Thymus (tissue), 14 donors: ENCODE data around the gene PTPDC1. TPM values are rescaled to one million over a fixed set of nuclear protein-coding genes. Genes with fewer than 3 reads are reported as not detected.

ENCODE experiments used
- DNase-seq, 9 donors: peaks; one replicate each; pipeline ENCODE4 v3.0.0-alpha.2; 2013; ENCODE audit warnings: low spot score in 9 of 9, low read depth in 6 of 9, missing footprints in 1 of 9
- H3K27ac ChIP-seq, 2 donors: one replicate each; pipeline ENCODE4 v1.5.1; 2013; ENCODE audit warnings: control low read depth in 1 of 2, low read depth in 1 of 2, low read length in 1 of 2, mild to moderate bottlenecking in 1 of 2, moderate library complexity in 1 of 2
- H3K27me3 ChIP-seq, 2 donors: one replicate each; pipeline ENCODE4 v1.5.1; 2013; ENCODE audit warnings: low read length in 1 of 2; ENCODE audit not compliant: control insufficient read depth in 2 of 2, insufficient read depth in 1 of 2
- H3K36me3 ChIP-seq, 2 donors: one replicate each; pipeline ENCODE4 v1.5.1; 2013; ENCODE audit warnings: low read length in 1 of 2, mild to moderate bottlenecking in 1 of 2, moderate library complexity in 1 of 2; ENCODE audit not compliant: control insufficient read depth in 2 of 2, insufficient read depth in 2 of 2
- H3K4me1 ChIP-seq, 2 donors: one replicate each; pipeline ENCODE4 v1.5.1; 2013; ENCODE audit warnings: low read length in 2 of 2; ENCODE audit not compliant: control insufficient read depth in 2 of 2, insufficient read depth in 2 of 2
- H3K4me3 ChIP-seq, 2 donors: one replicate each; pipeline ENCODE4 v1.5.1; 2013; ENCODE audit warnings: low read length in 2 of 2, control low read depth in 1 of 2, mild to moderate bottlenecking in 1 of 2
- H3K9me3 ChIP-seq, 2 donors: one replicate each; pipeline ENCODE4 v1.5.1; 2013; ENCODE audit warnings: low read length in 1 of 2, mild to moderate bottlenecking in 1 of 2; ENCODE audit not compliant: control insufficient read depth in 2 of 2, insufficient read depth in 1 of 2
- WGBS: extraction: QIAGEN DNeasy Blood & Tissue Kit; methylation state at CpG from one replicate; pipeline ENCODE4 v1.1.7; 2013; 5-methylcytosine and 5-hydroxymethylcytosine counted together
- long read RNA-seq, 10 donors: transcript quantifications; one replicate each; lab custom pipeline, GENCODE V29; 2026
- polyA plus RNA-seq: library from polyadenylated mRNA; stranded (reverse); fragments of 200-250 nt; gene quantifications from one replicate; pipeline ENCODE4 v1.2.3, GENCODE V29; 2013
- total RNA-seq: library from RNA; stranded (reverse); fragments of 120-200 nt; gene quantifications from one replicate; pipeline ENCODE4 v1.2.4, GENCODE V29; 2013
- donor health status: healthy.

Gene PTPDC1, protein sequence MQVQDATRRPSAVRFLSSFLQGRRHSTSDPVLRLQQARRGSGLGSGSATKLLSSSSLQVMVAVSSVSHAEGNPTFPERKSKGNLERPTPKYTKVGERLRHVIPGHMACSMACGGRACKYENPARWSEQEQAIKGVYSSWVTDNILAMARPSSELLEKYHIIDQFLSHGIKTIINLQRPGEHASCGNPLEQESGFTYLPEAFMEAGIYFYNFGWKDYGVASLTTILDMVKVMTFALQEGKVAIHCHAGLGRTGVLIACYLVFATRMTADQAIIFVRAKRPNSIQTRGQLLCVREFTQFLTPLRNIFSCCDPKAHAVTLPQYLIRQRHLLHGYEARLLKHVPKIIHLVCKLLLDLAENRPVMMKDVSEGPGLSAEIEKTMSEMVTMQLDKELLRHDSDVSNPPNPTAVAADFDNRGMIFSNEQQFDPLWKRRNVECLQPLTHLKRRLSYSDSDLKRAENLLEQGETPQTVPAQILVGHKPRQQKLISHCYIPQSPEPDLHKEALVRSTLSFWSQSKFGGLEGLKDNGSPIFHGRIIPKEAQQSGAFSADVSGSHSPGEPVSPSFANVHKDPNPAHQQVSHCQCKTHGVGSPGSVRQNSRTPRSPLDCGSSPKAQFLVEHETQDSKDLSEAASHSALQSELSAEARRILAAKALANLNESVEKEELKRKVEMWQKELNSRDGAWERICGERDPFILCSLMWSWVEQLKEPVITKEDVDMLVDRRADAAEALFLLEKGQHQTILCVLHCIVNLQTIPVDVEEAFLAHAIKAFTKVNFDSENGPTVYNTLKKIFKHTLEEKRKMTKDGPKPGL
- total RNA-seq (4.0 TPM), polyA plus RNA-seq (3.9 TPM)
- long read RNA-seq, donor 1 = 0 reads
- long read RNA-seq, donor 2 = 0 reads
- long read RNA-seq, donor 3, full-length matches to known transcripts = 1 of 1 reads
- long read RNA-seq, donor 3, partial matches to known transcripts = 0 of 1 reads
- long read RNA-seq, donor 3, other reads (novel, unspliced or antisense) = 0 of 1 reads
- long read RNA-seq, donor 4 = 0 reads
- long read RNA-seq, donor 5, partial matches to known transcripts = 0 of 1 reads
- long read RNA-seq, donor 5, other reads (novel, unspliced or antisense) = 0 of 1 reads
- long read RNA-seq, donor 6, full-length matches to known transcripts = 1 of 1 reads
- long read RNA-seq, donor 6, partial matches to known transcripts = 0 of 1 reads
- long read RNA-seq, donor 6, other reads (novel, unspliced or antisense) = 0 of 1 reads
- long read RNA-seq, donor 7, partial matches to known transcripts = 0 of 1 reads
- long read RNA-seq, donor 7, other reads (novel, unspliced or antisense) = 0 of 1 reads
- long read RNA-seq, donor 8 = 0 reads
- long read RNA-seq, donor 9 = 0 reads
- long read RNA-seq, donor 10, partial matches to known transcripts = 0 of 1 reads
- long read RNA-seq, donor 10, other reads (novel, unspliced or antisense) = 0 of 1 reads

DNA sequence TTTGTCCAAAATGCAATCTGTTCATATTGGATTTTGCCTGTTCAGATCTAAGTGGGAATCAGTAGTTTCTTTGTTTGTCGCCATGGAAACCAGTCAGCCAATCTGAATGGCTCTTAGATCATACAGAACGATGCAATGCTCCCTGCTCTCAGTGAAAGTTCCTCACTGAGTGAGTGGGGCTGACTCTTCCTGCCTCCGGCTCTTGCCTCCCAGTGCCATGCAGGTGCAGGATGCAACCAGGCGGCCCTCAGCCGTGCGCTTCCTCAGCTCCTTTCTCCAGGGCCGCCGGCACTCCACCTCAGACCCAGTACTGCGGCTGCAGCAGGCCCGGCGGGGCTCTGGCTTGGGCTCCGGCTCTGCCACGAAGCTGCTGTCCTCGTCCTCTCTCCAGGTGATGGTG, at the start of gene PTPDC1:
Gene PTPDC1 (plus strand): TSS at position 151 of the 400 bp plus-strand sequence. CDS start 67 bp downstream, at position 218.
- no peaks in the 10 kb centered on the region for H3K27me3 ChIP-seq
- no peaks in the 10 kb centered on the region for H3K9me3 ChIP-seq
- no peak within 1 kb of the TSS for H3K4me3 ChIP-seq
- H3K36me3 ChIP-seq = no peaks in the 10 kb centered on the region
- 96% methylated on average over 14 of the region's 14 CpGs for WGBS
- H3K4me1 ChIP-seq = no peaks in the 10 kb centered on the region
- DNase-seq = peak in 2 of 9 donors; percentile 0 to 13
- no peak within 1 kb of the TSS for H3K27ac ChIP-seq

DNA sequence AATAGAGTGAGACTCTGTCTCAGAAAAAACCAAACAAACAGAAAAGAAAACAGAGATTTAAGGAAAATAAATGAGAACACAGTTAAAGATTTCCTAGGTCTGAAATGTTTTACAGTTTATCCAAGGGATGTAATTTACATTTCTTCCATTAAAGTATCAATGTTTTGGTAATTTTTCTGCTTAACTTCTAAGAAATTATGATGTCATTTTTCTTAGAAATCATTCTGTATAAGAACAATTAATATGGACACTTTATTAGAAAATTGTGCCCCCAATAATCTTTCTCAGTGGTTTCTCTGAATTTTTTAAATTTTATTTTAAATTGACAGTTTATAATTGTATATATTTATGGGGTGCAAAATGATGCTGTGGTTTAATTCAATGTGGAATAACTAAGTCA, 49.8 kb upstream of the PTPDC1 start:
- peaks cover 5% of the 10 kb centered on the region in 2 donors for H3K27me3 ChIP-seq
- H3K9me3 ChIP-seq = no peaks in the 10 kb centered on the region
- no peak for DNase-seq
- no peak overlapping the region for H3K27ac ChIP-seq
- peaks cover 6 to 7% of the 10 kb centered on the region in 2 donors for H3K4me1 ChIP-seq
- no peaks in the 10 kb centered on the region for H3K36me3 ChIP-seq
- H3K4me3 ChIP-seq = no peak overlapping the region

DNA sequence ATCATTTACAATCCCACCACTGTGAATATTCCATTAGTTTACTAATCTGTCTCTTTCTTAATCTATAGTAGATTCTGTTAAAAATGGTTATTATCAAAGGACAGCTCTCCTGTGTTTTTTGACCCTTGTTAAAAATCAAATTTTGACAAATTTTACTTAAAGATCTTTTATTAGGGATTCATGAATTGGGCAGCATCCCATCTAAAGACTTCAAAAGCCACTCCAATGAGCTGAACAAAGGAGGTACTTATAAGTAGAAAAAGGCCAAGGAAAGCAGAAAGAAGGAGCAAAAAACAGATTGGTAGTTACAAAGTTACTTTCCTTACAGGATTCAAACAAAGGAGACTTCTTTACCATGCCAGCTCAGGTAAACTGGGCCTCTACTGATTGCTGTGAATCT, 44.5 kb upstream of the PTPDC1 start:
- Histone ChIP-seq H3K27me3 (no peaks in the 10 kb centered on the region), H3K9me3 (no peaks in the 10 kb centered on the region), H3K27ac (no peak overlapping the region), H3K4me1 (no peaks in the 10 kb centered on the region), H3K4me3 (no peak overlapping the region), H3K36me3 (no peaks in the 10 kb centered on the region)
- no peak for DNase-seq

DNA sequence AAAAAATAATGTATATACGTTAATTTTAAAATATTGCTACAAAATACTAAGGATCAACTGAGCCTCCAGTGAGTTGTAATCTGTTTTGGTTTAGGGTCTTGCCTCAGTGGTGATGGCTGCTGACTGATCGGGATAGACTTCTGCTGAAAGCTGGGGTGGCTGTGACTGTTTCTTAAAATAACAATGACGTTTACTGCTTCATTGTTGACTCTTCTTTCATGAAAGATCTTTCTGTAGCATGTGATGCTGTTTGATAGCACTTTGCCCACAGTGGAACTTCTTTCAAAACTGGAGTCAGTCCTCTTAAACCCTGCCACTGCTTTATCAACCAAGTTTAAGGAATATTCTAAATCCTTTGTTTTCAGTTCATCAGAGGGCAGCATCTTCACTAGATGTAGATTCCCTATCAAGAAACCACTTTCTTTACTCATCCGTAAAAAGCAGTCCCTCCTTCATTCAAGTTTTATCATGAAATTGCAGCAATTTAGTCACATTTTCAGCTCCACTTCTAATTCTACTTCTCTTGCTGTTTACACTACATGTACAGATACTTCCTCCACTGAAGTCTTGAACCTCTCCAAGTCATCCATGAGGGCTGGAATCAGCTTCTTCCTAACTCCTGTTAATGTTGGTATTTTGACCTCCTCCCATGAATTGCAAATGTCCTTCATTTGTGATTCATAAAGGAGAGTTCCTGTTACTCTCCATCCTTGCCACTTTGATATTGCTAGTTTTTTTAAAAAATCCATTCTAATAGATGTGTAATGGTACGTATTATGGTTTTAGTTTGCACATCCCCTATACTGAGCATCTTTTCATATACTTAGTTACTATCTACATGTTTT, 41.5 kb upstream of the PTPDC1 start:
- 87% methylated on average over 5 of the region's 5 CpGs for WGBS
- H3K27ac ChIP-seq = no peak overlapping the region
- no peak overlapping the region for H3K4me3 ChIP-seq
- no peaks in the 10 kb centered on the region for H3K9me3 ChIP-seq
- DNase-seq = no peak
- H3K4me1 ChIP-seq = no peaks in the 10 kb centered on the region
- H3K36me3 ChIP-seq = no peaks in the 10 kb centered on the region
- no peaks in the 10 kb centered on the region for H3K27me3 ChIP-seq

DNA sequence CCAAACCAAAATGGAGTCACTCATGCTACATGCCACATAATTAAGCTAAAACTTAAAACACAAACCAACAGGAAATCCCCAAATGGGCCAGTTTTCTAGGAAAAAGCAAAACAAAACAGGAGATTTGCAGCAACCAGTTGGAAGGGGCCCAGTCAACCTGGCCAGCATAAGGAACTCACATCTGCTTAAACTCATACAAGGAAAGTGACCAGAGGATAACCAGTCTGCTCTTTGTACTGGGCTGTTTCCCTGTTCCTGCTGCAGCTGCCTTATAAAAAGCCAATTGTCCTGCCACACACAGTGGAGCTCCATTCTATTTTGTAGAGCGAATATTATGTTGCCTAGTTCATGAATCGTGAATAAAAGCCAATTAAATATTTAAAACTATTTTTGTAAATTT, 29.5 kb upstream of the PTPDC1 start:
- Histone ChIP-seq H3K36me3 (no peaks in the 10 kb centered on the region), H3K27me3 (no peaks in the 10 kb centered on the region)
- no peak for DNase-seq

DNA sequence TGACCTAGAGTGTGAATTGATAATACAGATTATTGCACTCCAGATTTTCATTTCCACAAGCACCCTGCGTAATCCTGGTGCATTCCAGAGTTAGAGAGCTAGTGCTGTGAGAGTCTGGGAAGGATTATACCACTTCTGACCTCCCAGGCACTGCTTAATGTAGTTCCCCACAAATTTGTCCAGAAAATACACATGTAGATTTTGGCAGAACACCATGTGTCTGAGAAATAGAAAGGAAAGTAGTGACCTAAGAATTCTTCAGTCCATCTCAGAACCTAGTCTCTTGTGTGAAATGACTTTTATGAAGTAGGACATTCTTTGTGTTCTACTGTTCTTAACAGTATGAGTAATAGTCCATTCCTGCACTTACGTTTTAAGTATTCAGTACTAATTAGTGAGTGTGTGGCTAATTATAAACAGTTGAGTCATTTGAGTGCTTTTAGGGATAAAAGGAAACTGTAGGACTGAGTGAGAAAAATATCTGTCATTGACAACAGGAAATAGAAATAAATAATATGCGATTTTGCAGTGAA, 27.8 kb upstream of the PTPDC1 start:
- H3K4me3 ChIP-seq = no peak overlapping the region
- peaks cover 0 to 1% of the 10 kb centered on the region in 2 donors for H3K9me3 ChIP-seq
- whole genome bisulfite sequencing = 77% methylated on average over 3 of the region's 3 CpGs
- H3K27me3 ChIP-seq = no peaks in the 10 kb centered on the region
- no peaks in the 10 kb centered on the region for H3K4me1 ChIP-seq
- H3K36me3 ChIP-seq = no peaks in the 10 kb centered on the region
- no peak for DNase-seq
- H3K27ac ChIP-seq = no peak overlapping the region

More for the DNA sequence above, 29.5 kb upstream of the PTPDC1 start:
- 97% methylated on average over 2 of the region's 2 CpGs for WGBS
- Histone ChIP-seq H3K27ac (no peak overlapping the region), H3K9me3 (peaks cover 0 to 5% of the 10 kb centered on the region in 2 donors), H3K4me1 (no peaks in the 10 kb centered on the region), H3K4me3 (no peak overlapping the region)

DNA sequence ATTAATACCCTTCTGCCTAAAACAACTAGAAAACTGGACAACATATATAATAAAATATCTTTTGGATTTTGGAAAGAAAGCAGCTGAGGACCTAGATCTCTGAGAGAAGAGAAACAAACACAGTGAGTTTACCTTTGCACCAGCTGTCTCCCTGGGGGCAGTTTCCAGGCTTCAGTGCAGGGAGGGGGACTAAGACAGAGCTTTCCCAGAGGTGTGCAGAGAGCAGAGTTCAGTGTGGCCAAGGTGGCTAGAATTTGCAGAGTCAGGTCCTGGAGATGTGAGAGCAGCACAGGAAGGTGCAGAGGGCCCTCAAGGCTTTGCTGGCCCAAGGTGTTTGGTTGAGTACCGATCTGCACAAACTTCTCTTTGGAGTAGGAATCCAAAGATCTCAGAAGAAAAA, 26.3 kb upstream of the PTPDC1 start:
- Histone ChIP-seq H3K36me3 (no peaks in the 10 kb centered on the region), H3K4me3 (no peak overlapping the region), H3K27me3 (no peaks in the 10 kb centered on the region), H3K9me3 (peaks cover 0 to 5% of the 10 kb centered on the region in 2 donors), H3K27ac (no peak overlapping the region), H3K4me1 (no peaks in the 10 kb centered on the region)
- DNase-seq = no peak
- WGBS = 100% methylated on average over 1 of the region's 1 CpG

DNA sequence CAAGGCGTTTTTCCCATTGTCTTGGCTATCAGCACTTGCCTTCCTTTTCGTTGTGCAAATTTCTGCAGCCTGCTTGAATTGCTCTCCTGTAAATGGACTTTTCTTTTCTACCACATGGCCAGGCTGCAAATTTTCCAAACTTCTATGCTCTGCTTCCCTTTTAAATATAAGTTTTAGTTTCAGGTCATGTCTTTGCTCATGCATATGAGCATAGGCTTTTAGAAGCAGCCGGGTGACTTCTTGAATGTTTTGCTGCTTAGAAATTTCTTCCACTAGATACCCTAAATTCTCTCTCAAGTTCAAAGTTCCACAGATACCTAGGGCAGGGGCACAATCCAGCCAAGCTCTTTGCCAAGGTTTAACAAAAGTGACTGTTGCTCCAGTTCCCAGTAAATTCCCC, 22.4 kb upstream of the PTPDC1 start:
- H3K4me3 ChIP-seq = no peak overlapping the region
- 100% methylated on average over 3 of the region's 3 CpGs for WGBS
- no peak for DNase-seq

More for the DNA sequence above, 22.4 kb upstream of the PTPDC1 start:
- Histone ChIP-seq H3K27me3 (no peaks in the 10 kb centered on the region), H3K9me3 (peaks cover 0 to 5% of the 10 kb centered on the region in 2 donors), H3K36me3 (no peaks in the 10 kb centered on the region), H3K27ac (no peak overlapping the region), H3K4me1 (no peaks in the 10 kb centered on the region)
